ENCODE measurements around the gene CRYBG1. TPM values are rescaled to one million over a fixed set of nuclear protein-coding genes. Genes with fewer than 3 reads are reported as not detected.

Gene CRYBG1
- total and polyA plus RNA-seq, 2 donors (not counting 3 experiments of a cell fraction or from before 2014, with no cell fraction given) = 4.1 to 30.1 TPM

- Histone ChIP-seq H3K36me3 (ENCODE audit: control insufficient read depth in 2 of 2, extremely low read depth in 1 of 2, insufficient read depth in 2 of 2, low read length in 2 of 2) (no peaks in the 10 kb centered on the region), H3K4me1 (ENCODE audit: control insufficient read depth, extremely low read depth, insufficient read depth, low read length) (no peaks in the 10 kb centered on the region), H4K20me1 (replicated peaks; ENCODE audit: control insufficient read depth, extremely low read depth, insufficient read depth, low read length) (no peaks in the 10 kb centered on the region), H3K9me1 (replicated peaks; ENCODE audit: control insufficient read depth, extremely low read depth, insufficient read depth, low read length) (no peaks in the 10 kb centered on the region), H3K9ac (replicated peaks; ENCODE audit: extremely low read depth, insufficient read depth, low read length) (no peak overlapping the region), H3K79me2 (ENCODE audit: control insufficient read depth, insufficient read depth, low read length) (no peaks in the 10 kb centered on the region), H3K4me2 (ENCODE audit: insufficient read depth, low read length) (no peak overlapping the region), H3K27me3 (ENCODE audit: control insufficient read depth in 2 of 2, insufficient read depth in 2 of 2, low read length in 2 of 2) (peaks cover 0 to 2% of the 10 kb centered on the region in 2 experiments), H3K9me3 (replicated peaks; ENCODE audit: control insufficient read depth, insufficient read depth, low read length) (no peaks in the 10 kb centered on the region), H2AFZ (ENCODE audit: low read depth, low read length) (no peak overlapping the region), H3K4me3 (replicated peaks in 1 of 3; ENCODE audit: insufficient read depth in 1 of 3, low read depth in 1 of 3, low read length in 3 of 3) (no peak overlapping the region), H3K27ac (ENCODE audit: insufficient read depth, low read depth, low read length) (no peak overlapping the region)
- intact Hi-C loops (cut with micrococcal nuclease) (no loop called here), dilution Hi-C loops (cut with MboI; ENCODE audit: extremely low pct_ligation_motif_present, low sequenced_read_pairs) (no loop called here)
- POLR2A ChIA-PET = no interaction called here
- no TSS peak for BruUV-seq (replicated peaks)
- no peak for TF ChIP-seq JUN (IDR thresholded peaks at IDR 0.05; ENCODE audit: borderline replicate concordance, insufficient read depth, insufficient read length, low read depth)
- TF ChIP-seq GATA2 (IDR thresholded peaks at IDR 0.05; ENCODE audit: insufficient read depth, insufficient read length, low read depth, low read length) = no peak
- no peak for TF ChIP-seq MYC (IDR thresholded peaks at IDR 0.05; ENCODE audit: low read depth, low read length)
- no peak for TF ChIP-seq FOS (IDR thresholded peaks at IDR 0.05; ENCODE audit: borderline replicate concordance, insufficient read depth, low read length)
- FAIRE-seq (no peak), DNase-seq (ENCODE audit: low read depth, low spot score) (no peak)
- CTCF ChIA-PET = no interaction called here
These were observed 53.2 kb downstream of the CRYBG1 start for GRCh38 chr6:106413722-106414121.

- DNase-seq (ENCODE audit: low read depth, low spot score) (no peak), FAIRE-seq (no peak)
- no peaks in the 10 kb centered on the region for H3K9me1 ChIP-seq (replicated peaks; ENCODE audit: control insufficient read depth, extremely low read depth, insufficient read depth, low read length)
- no peak overlapping the region for H3K4me2 ChIP-seq (ENCODE audit: insufficient read depth, low read length)
- H2AFZ ChIP-seq (ENCODE audit: low read depth, low read length) = no peak overlapping the region
- H3K36me3 ChIP-seq (ENCODE audit: control insufficient read depth in 2 of 2, extremely low read depth in 1 of 2, insufficient read depth in 2 of 2, low read length in 2 of 2) = no peaks in the 10 kb centered on the region
- TF ChIP-seq EZH2 (IDR thresholded peaks at IDR 0.05; ENCODE audit: borderline replicate concordance, low read depth, low read length, severe bottlenecking) = no peak
- no peak for TF ChIP-seq JUN (IDR thresholded peaks at IDR 0.05; ENCODE audit: borderline replicate concordance, insufficient read depth, insufficient read length, low read depth)
- no peak for TF ChIP-seq FOS (IDR thresholded peaks at IDR 0.05; ENCODE audit: borderline replicate concordance, insufficient read depth, low read length)
- TF ChIP-seq POLR2A (IDR thresholded peaks at IDR 0.05; ENCODE audit: low read depth, low read length) = no peak
- TF ChIP-seq POLR2AphosphoS5 (IDR thresholded peaks at IDR 0.05; ENCODE audit: insufficient read depth, low read depth, low read length) = no peak
- TF ChIP-seq MYC (IDR thresholded peaks at IDR 0.05; ENCODE audit: low read depth, low read length) = no peak
- TF ChIP-seq MAX (IDR thresholded peaks at IDR 0.05; ENCODE audit: insufficient read depth, insufficient read length) = no peak
- no peak for TF ChIP-seq CTCF (IDR thresholded peaks at IDR 0.05; ENCODE audit: extremely low read depth in 1 of 2, insufficient read depth in 1 of 2, low read depth in 1 of 2, low read length in 2 of 2)
- TF ChIP-seq GATA2 (IDR thresholded peaks at IDR 0.05; ENCODE audit: insufficient read depth, insufficient read length, low read depth, low read length) = no peak
- intact Hi-C loops (cut with micrococcal nuclease) (no loop called here), dilution Hi-C loops (cut with MboI; ENCODE audit: extremely low pct_ligation_motif_present, low sequenced_read_pairs) (no loop called here)
- H3K79me2 ChIP-seq (ENCODE audit: control insufficient read depth, insufficient read depth, low read length) = no peaks in the 10 kb centered on the region
- no peaks in the 10 kb centered on the region for H3K4me1 ChIP-seq (ENCODE audit: control insufficient read depth, extremely low read depth, insufficient read depth, low read length)
- no peak overlapping the region for H3K27ac ChIP-seq (ENCODE audit: insufficient read depth, low read depth, low read length)
- H3K27me3 ChIP-seq (ENCODE audit: control insufficient read depth in 2 of 2, insufficient read depth in 2 of 2, low read length in 2 of 2) = peaks cover 0 to 2% of the 10 kb centered on the region in 2 experiments
- H3K9ac ChIP-seq (replicated peaks; ENCODE audit: extremely low read depth, insufficient read depth, low read length) = no peak overlapping the region
- ChIA-PET POLR2A (no interaction called here), CTCF (interaction anchor here (1.7 kb wide), 2 partner anchors 76 to 564 kb away, joined by 4 to 5 read pairs; no protein-coding TSS in a partner anchor)
- no peaks in the 10 kb centered on the region for H4K20me1 ChIP-seq (replicated peaks; ENCODE audit: control insufficient read depth, extremely low read depth, insufficient read depth, low read length)
- BruUV-seq (replicated peaks) = no TSS peak
- no peak overlapping the region for H3K4me3 ChIP-seq (replicated peaks in 1 of 3; ENCODE audit: insufficient read depth in 1 of 3, low read depth in 1 of 3, low read length in 3 of 3)
- no peaks in the 10 kb centered on the region for H3K9me3 ChIP-seq (replicated peaks; ENCODE audit: control insufficient read depth, insufficient read depth, low read length)
These were observed 55.4 kb downstream of the CRYBG1 start for GRCh38 chr6:106415921-106416320.
